ENCODE measurements around the gene TMEM141. TPM values are rescaled to one million over a fixed set of nuclear protein-coding genes. Genes with fewer than 3 reads are reported as not detected.
"Not testable (repeated sequence)": the region's sequence is repeated elsewhere in the genome, so short reads cannot be mapped to it uniquely, and the experiment has no call there.

Gene TMEM141
- total RNA-seq, 1 donor, result 39.7 TPM

DNA sequence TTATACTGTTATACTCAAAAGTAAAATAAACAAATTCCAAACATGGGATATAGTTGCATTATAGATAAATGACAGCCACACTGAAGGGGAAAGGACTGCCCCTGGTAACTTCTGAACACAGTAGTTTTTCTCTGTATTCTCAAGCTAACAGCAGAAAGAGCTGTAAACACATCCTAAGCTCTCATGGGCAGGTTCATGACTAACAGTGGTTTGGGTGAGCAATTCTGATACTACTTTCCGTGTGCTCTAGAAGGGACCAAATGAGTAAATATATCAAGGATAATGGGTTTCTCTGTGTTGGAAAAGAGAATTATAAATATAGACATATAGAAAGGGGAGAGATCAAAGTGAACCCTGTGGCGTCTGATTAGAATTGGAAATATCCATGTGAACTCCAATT is 40.6 kb upstream of the TMEM141 start:
- TF ChIP-seq, protein P1, sequence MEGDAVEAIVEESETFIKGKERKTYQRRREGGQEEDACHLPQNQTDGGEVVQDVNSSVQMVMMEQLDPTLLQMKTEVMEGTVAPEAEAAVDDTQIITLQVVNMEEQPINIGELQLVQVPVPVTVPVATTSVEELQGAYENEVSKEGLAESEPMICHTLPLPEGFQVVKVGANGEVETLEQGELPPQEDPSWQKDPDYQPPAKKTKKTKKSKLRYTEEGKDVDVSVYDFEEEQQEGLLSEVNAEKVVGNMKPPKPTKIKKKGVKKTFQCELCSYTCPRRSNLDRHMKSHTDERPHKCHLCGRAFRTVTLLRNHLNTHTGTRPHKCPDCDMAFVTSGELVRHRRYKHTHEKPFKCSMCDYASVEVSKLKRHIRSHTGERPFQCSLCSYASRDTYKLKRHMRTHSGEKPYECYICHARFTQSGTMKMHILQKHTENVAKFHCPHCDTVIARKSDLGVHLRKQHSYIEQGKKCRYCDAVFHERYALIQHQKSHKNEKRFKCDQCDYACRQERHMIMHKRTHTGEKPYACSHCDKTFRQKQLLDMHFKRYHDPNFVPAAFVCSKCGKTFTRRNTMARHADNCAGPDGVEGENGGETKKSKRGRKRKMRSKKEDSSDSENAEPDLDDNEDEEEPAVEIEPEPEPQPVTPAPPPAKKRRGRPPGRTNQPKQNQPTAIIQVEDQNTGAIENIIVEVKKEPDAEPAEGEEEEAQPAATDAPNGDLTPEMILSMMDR (IDR thresholded peaks at IDR 0.05; ENCODE audit: insufficient read depth, low read depth, low read length), result no peak
- H3K4me3 ChIP-seq (ENCODE audit: low read depth, low read length), result no peak overlapping the region
- DNase-seq (ENCODE audit: low read depth), result no peak

DNA sequence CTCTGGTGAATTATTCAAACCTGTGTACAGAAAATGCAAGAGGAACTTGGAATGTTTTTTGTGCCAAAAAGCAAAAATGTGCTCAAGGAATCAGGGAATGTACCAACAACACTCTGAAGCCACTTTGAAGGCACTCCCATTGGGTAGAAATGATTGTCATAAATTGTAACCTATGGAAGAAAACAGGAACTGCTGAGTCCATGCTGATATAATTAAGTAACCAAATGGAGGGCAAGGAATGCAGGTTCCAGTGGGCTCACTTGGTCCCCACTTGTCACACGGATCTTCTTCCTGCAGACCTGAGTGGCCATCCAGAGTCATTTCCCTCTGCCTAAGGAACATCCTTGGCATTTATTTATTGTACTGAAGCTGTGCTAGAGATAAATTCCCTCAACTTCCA is 39.9 kb upstream of the TMEM141 start:
- no peak overlapping the region for H3K4me3 ChIP-seq (ENCODE audit: low read depth, low read length)
- DNase-seq (ENCODE audit: low read depth), result no peak
- TF ChIP-seq, protein P1 (IDR thresholded peaks at IDR 0.05; ENCODE audit: insufficient read depth, low read depth, low read length), result no peak

DNA sequence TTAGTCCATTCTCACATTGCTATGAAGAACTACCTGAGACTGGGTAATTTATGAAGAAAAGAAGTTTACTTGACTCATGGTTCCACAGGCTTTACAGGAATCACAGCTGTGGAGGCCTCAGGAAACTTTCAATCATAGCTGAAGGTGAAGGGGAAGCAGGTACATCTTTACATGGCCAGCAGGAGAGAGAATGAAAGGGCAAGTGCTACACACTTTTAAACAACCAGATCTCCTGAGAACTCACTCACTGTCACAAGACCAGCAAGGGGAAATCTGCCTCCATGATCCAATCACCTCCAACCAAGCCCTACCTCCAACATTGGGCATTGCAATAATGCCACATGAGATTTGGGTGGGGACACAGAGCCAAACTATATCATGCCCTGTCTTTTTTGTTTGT is 39.3 kb upstream of the TMEM141 start:
- H3K4me3 ChIP-seq (ENCODE audit: low read depth, low read length), result no peak overlapping the region
- TF ChIP-seq, protein P1 (IDR thresholded peaks at IDR 0.05; ENCODE audit: insufficient read depth, low read depth, low read length), result no peak
- no peak for DNase-seq (ENCODE audit: low read depth)

DNA sequence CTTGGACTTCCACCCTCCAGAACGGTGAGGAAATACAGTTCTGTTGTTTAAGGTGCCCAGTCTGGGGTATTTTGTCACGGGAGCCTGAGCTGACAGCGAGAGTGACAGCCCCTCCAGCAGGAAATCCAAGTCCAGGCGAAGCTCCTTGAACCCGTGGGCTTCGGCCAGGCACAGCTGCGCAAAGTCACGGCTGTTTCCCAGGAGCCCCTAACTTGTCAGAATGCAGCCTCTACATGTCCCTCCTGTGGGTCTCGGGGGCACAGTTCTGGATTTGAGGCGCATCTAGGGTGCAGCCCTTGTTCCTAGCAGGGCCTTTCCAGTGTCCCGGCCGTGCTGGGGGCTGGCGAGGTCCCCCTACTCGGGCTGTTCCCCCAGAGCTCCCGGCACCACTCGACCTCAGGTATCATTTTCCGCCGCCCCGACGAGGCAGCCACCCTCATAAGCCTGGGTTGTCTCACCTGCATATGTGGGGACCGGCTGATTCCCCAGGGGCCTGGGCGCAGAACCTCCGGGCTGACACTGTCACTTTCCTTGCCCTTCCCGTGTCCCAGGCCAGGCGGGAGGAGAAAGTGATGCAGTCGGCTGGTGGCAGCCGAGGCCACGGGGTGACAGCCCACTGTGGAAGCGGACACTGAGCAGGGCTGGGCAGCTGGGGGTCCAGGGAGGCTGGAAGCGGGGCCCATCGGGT is 37.6 kb upstream of the TMEM141 start:
- DNase-seq (ENCODE audit: low read depth), result no peak
- TF ChIP-seq, protein P1 (IDR thresholded peaks at IDR 0.05; ENCODE audit: insufficient read depth, low read depth, low read length), result no peak
- no peak overlapping the region for H3K4me3 ChIP-seq (ENCODE audit: low read depth, low read length)

DNA sequence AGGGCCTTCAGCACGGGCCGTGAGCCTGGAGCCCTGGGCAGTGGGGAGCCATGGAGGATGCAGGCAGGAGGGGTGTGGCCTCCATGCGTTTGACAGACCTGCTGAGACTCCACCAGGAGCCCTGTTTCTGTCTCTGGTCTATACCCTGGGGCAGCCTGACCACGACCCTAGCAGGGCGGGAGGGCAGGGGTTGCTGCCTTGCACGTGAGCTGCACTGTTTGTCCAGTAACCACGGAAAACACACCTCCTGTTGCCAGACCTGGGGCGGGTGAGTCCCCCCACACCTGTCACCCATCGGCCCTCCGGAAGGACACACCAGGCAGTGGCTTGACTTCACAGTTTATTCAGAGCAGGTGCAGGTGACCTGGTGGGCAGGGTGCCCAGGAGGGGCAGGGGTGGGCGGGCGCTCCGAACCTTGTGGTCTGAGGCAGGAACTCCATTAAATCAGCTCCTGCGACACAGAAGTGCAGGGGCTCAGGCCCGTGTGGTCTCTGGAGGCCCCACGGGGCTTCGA is 37.0 kb upstream of the TMEM141 start:
- TF ChIP-seq, protein P1 (IDR thresholded peaks at IDR 0.05; ENCODE audit: insufficient read depth, low read depth, low read length), result no peak
- DNase-seq (ENCODE audit: low read depth), result no peak
- no peak overlapping the region for H3K4me3 ChIP-seq (ENCODE audit: low read depth, low read length)

DNA sequence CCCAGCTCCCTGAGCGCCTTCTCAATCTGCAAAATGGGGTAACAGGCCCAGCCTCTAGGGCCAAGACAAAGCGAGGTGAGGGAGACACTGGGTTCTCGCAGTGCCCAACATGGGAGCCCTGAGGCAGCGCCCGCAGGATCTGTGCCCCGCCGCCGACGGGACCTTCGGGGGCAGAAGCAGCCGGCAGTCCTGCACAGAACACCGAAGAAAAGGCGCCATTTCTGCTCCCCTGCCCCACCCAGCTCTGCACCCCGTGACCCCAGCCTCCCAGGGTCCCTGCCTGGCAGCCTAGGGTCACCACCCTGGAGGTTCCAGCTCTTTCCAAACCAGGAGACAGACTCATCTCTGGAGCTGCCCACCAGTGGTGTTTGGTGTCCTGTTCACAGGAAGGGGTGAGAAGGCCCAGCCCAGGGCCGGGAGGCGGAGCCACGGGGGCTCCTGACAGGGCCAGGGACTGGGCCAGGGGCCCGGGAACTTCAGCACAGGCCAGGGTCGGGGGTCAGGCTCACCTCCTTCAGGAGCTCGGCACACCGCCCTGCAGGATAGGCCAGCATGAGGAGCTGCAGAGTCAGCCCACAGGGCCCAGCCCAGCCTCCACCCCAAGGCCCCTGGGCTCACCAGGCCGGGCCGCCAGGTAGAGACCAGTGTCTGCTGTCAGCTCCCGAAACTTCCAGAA is 36.4 kb upstream of the TMEM141 start:
- DNase-seq (ENCODE audit: low read depth), result no peak
- TF ChIP-seq, protein P1 (IDR thresholded peaks at IDR 0.05; ENCODE audit: insufficient read depth, low read depth, low read length), result no peak
- H3K4me3 ChIP-seq (ENCODE audit: low read depth, low read length), result no peak overlapping the region

DNA sequence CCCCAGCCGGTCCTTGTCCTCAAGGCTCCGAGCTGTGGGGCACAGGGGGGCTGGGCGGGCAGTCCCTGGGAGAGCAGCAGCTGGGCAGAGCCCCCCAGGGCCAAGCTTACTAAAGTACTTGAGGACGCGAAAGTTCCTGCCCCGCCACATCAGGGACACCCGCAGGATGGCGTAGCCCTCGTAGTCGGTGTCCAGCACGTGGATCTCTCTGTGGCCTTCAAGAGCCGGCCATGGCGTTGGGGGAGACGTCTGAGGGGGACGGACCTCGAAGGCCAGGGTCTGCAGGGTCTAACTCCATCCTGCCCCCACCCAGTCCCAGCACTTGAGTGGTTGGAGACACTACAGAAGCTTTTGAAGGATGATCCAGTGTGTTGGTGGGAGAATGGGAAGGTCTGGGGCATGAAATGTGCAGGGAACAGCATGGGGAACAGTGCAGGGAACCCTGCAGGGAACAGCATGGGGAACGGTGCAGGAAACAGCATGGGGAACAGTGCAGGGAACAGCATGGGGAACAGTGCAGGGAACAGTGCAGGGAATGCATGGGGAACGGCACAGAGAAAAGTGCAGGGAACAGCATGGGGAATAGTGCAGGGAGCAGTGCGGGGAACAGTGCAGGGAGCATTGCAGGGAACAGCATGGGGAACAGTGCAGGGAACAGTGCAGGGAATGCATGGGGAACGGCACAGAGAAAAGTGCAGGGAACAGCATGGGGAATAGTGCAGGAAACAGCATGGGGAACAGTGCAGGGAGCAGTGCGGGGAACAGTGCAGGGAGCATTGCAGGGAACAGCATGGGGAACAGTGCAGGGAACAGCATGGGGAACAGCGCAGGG is 35.6 kb upstream of the TMEM141 start:
- not testable (repeated sequence) for H3K4me3 ChIP-seq (ENCODE audit: low read depth, low read length); DNase-seq (ENCODE audit: low read depth)
